Neural progenitor cell (in vitro differentiated cells): ENCODE measurements around the gene CAPN2. TPM values are rescaled to one million over a fixed set of nuclear protein-coding genes. Genes with fewer than 3 reads are reported as not detected.

Source experiments
- DNase-seq: peaks from one replicate; pipeline ENCODE4 v3.0.0-alpha.2; 2016; ENCODE audit warnings: low spot score
- H2AFZ ChIP-seq: fragments of 200-600 bp; sonication (generic); replicated peaks from 2 replicates; pipeline ENCODE4 v1.6.1; 2016; ENCODE audit warnings: antibody characterized with exemption
- H3F3A ChIP-seq: fragments of 200-600 bp; sonication (generic); 2 replicates; pipeline ENCODE4 v1.6.1; 2016; ENCODE audit warnings: antibody characterized with exemption, low read depth
- H3K27ac ChIP-seq: fragments of 200-600 bp; sonication (generic); 2 replicates; pipeline ENCODE4 v1.5.1; 2016; ENCODE audit warnings: mild to moderate bottlenecking
- H3K27me3 ChIP-seq: fragments of 200-600 bp; sonication (generic); 2 replicates; pipeline ENCODE4 v1.6.1; 2016; ENCODE audit warnings: mild to moderate bottlenecking, moderate library complexity
- H3K36me3 ChIP-seq: fragments of 200-600 bp; sonication (generic); 2 replicates; pipeline ENCODE4 v1.5.1; 2016
- H3K4me1 ChIP-seq: fragments of 200-600 bp; sonication (generic); 2 replicates; pipeline ENCODE4 v1.6.1; 2016; ENCODE audit warnings: mixed run types
- H3K4me2 ChIP-seq: fragments of 200-600 bp; sonication (generic); 2 replicates; pipeline ENCODE4 v1.6.1; 2016
- H3K4me3 ChIP-seq: fragments of 200-600 bp; sonication (generic); 2 replicates; pipeline ENCODE4 v1.5.1; 2016
- H3K79me2 ChIP-seq: fragments of 200-600 bp; sonication (generic); 2 replicates; pipeline ENCODE4 v1.6.1; 2016; ENCODE audit warnings: low read depth
- H3K9ac ChIP-seq: fragments of 200-600 bp; sonication (generic); 2 replicates; pipeline ENCODE4 v1.6.1; 2016
- H3K9me3 ChIP-seq: fragments of 200-600 bp; sonication (generic); 2 replicates; pipeline ENCODE4 v1.5.1; 2016; ENCODE audit warnings: low read depth
- H4K20me1 ChIP-seq: fragments of 200-600 bp; sonication (generic); 2 replicates; pipeline ENCODE4 v1.6.1; 2016; ENCODE audit warnings: low read depth
- H3K27ac Mint-ChIP-seq: 3 replicates; pipeline ENCODE4 v1.8.0; 2021; ENCODE audit warnings: mixed read lengths
- H3K27me3 Mint-ChIP-seq: 2 replicates; pipeline ENCODE4 v1.8.0; 2022; ENCODE audit warnings: low read depth, mild to moderate bottlenecking, inconsistent platforms, moderate library complexity, mixed read lengths; ENCODE audit not compliant: insufficient read depth
- H3K36me3 Mint-ChIP-seq: 3 replicates; pipeline ENCODE4 v1.8.0; 2021; ENCODE audit warnings: mixed read lengths
- H3K4me1 Mint-ChIP-seq: 3 replicates; pipeline ENCODE4 v1.8.0; 2021; ENCODE audit warnings: mixed read lengths
- H3K4me3 Mint-ChIP-seq: 3 replicates; pipeline ENCODE4 v1.8.0; 2021; ENCODE audit warnings: mild to moderate bottlenecking, moderate library complexity, mixed read lengths
- H3K9me3 Mint-ChIP-seq: 3 replicates; pipeline ENCODE4 v1.8.0; 2020; ENCODE audit warnings: mixed read lengths
- EZH2 ChIP-seq: fragments of 200-600 bp; sonication (generic); IDR thresholded peaks from 2 replicates; pipeline ENCODE4 v1.6.1; 2017; ENCODE audit warnings: antibody characterized with exemption, mild to moderate bottlenecking, moderate library complexity
- EZH2phosphoT487 ChIP-seq: fragments of 200-600 bp; sonication (generic); IDR thresholded peaks from 2 replicates; pipeline ENCODE4 v1.6.1; 2017; ENCODE audit warnings: antibody characterized with exemption
- total RNA-seq: library from RNA; depleted of rRNA; stranded (reverse); fragments of >200 nt; gene quantifications from 2 replicates; pipeline ENCODE4 v1.2.3, GENCODE V29; 2015; ENCODE audit warnings: low replicate concordance
- TF ChIP-seq, protein P1 (sequence below): fragments of 200-600 bp; sonication (generic); IDR thresholded peaks from 2 replicates; pipeline ENCODE4 v1.5.1; 2017; ENCODE audit warnings: antibody characterized with exemption, mild to moderate bottlenecking

The CAPN2 gene
- total RNA-seq, 1 donor from 2014 or later = 61.7 TPM

- H3K79me2 ChIP-seq = no peaks in the 10 kb centered on the region
- no peak for DNase-seq
- Mint-ChIP-seq H3K27me3 (peaks cover 3% of the 10 kb centered on the region), H3K36me3 (peaks cover 12% of the 10 kb centered on the region), H3K9me3 (no peaks in the 10 kb centered on the region), H3K27ac (no peak overlapping the region), H3K4me3 (no peak overlapping the region), H3K4me1 (peaks cover 25% of the 10 kb centered on the region)
- peak overlapping the region; percentile 8 for H3K4me2 ChIP-seq
- H3K9me3 ChIP-seq = no peaks in the 10 kb centered on the region
- peaks cover 16% of the 10 kb centered on the region for H3K4me1 ChIP-seq
- peaks cover 18% of the 10 kb centered on the region for H3K27me3 ChIP-seq
- no peak overlapping the region for H3K27ac ChIP-seq
- no peak for TF ChIP-seq EZH2
- no peak for TF ChIP-seq EZH2phosphoT487
- TF ChIP-seq, protein P1, sequence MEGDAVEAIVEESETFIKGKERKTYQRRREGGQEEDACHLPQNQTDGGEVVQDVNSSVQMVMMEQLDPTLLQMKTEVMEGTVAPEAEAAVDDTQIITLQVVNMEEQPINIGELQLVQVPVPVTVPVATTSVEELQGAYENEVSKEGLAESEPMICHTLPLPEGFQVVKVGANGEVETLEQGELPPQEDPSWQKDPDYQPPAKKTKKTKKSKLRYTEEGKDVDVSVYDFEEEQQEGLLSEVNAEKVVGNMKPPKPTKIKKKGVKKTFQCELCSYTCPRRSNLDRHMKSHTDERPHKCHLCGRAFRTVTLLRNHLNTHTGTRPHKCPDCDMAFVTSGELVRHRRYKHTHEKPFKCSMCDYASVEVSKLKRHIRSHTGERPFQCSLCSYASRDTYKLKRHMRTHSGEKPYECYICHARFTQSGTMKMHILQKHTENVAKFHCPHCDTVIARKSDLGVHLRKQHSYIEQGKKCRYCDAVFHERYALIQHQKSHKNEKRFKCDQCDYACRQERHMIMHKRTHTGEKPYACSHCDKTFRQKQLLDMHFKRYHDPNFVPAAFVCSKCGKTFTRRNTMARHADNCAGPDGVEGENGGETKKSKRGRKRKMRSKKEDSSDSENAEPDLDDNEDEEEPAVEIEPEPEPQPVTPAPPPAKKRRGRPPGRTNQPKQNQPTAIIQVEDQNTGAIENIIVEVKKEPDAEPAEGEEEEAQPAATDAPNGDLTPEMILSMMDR = no peak
- H3K4me3 ChIP-seq = no peak overlapping the region
- H3K36me3 ChIP-seq = no peaks in the 10 kb centered on the region
- H4K20me1 ChIP-seq = peaks cover 9% of the 10 kb centered on the region
- peaks cover 27% of the 10 kb centered on the region for H3F3A ChIP-seq
- no peak overlapping the region for H3K9ac ChIP-seq
- no peak overlapping the region for H2AFZ ChIP-seq
These were observed 3.3 kb downstream of the CAPN2 start for GRCh38 chr1:223715604-223716172.

DNA sequence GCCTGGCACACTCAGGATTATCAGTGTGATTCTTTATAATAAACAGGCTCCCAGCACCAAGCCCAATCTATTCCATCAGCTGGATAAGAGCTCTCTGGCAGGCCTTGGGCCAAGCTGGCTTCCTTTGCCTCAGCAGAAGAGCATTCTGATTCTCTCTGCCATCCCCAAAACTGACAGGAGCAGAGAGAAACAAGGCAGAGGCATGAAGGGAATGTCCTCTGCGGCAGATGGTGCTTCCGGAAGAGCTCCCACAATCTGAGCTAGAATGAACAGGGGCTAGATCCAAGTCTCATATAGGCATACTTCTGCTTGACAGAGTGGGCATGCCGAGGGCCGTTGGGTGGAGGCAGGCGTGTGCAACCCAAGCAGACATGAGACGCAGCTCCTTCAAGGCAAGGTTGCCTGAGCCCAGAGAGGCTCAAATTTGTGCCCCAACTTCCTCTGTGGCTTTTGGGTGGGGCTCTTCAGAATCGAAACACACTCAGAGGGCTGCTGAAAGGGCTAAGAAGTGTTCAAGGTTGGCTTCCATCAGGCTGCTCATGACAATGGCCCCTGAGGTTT, 4.0 kb downstream of the CAPN2 start:
- Histone ChIP-seq H3K27ac (no peak overlapping the region), H3F3A (peaks cover 27% of the 10 kb centered on the region), H3K4me2 (no peak overlapping the region), H4K20me1 (peaks cover 9% of the 10 kb centered on the region), H3K36me3 (no peaks in the 10 kb centered on the region), H3K79me2 (no peaks in the 10 kb centered on the region), H3K9me3 (no peaks in the 10 kb centered on the region), H3K4me3 (no peak overlapping the region), H2AFZ (no peak overlapping the region), H3K9ac (no peak overlapping the region), H3K27me3 (peaks cover 15% of the 10 kb centered on the region), H3K4me1 (peaks cover 16% of the 10 kb centered on the region)
- peaks cover 25% of the 10 kb centered on the region for H3K4me1 Mint-ChIP-seq
- no peaks in the 10 kb centered on the region for H3K9me3 Mint-ChIP-seq
- no peak overlapping the region for H3K4me3 Mint-ChIP-seq
- TF ChIP-seq, protein P1 = no peak
- TF ChIP-seq EZH2 = no peak
- TF ChIP-seq EZH2phosphoT487 = no peak
- H3K36me3 Mint-ChIP-seq = peaks cover 15% of the 10 kb centered on the region
- peaks cover 3% of the 10 kb centered on the region for H3K27me3 Mint-ChIP-seq
- no peak overlapping the region for H3K27ac Mint-ChIP-seq
- DNase-seq = no peak

- no peaks in the 10 kb centered on the region for H3K9me3 ChIP-seq
- H3K4me3 ChIP-seq = no peak overlapping the region
- H3K4me1 ChIP-seq = peaks cover 16% of the 10 kb centered on the region
- H3K9me3 Mint-ChIP-seq = no peaks in the 10 kb centered on the region
- peaks cover 3% of the 10 kb centered on the region for H3K27me3 Mint-ChIP-seq
- H3K4me3 Mint-ChIP-seq = no peak overlapping the region
- no peak for DNase-seq
- H3K27ac ChIP-seq = no peak overlapping the region
- TF ChIP-seq, protein P1 = no peak
- TF ChIP-seq EZH2 (no peak), EZH2phosphoT487 (no peak)
- no peaks in the 10 kb centered on the region for H3K79me2 ChIP-seq
- peaks cover 9% of the 10 kb centered on the region for H4K20me1 ChIP-seq
- H3K36me3 Mint-ChIP-seq = peaks cover 20% of the 10 kb centered on the region
- peaks cover 27% of the 10 kb centered on the region for H3F3A ChIP-seq
- no peak overlapping the region for H3K27ac Mint-ChIP-seq
- H3K9ac ChIP-seq = no peak overlapping the region
- H3K4me2 ChIP-seq = no peak overlapping the region
- no peaks in the 10 kb centered on the region for H3K36me3 ChIP-seq
- no peak overlapping the region for H2AFZ ChIP-seq
- H3K4me1 Mint-ChIP-seq = peaks cover 25% of the 10 kb centered on the region
- peaks cover 9% of the 10 kb centered on the region for H3K27me3 ChIP-seq
These were observed 4.8 kb downstream of the CAPN2 start for GRCh38 chr1:223717123-223717522.
